SK-N-SH (cell line): ENCODE data around the gene PITPNM3. TPM values are rescaled to one million over a fixed set of nuclear protein-coding genes. Genes with fewer than 3 reads are reported as not detected.

Source experiments
- CTCF ChIA-PET: fragments of 300-600, 350-600 bp; formaldehyde crosslinking; extraction: SDS; loops from one replicate; lab custom pipeline; 2021; lab: Yijun Ruan, JAX
- POLR2A ChIA-PET: fragments of 350-600 bp; sonication (Branson Sonifier 250); formaldehyde crosslinking; extraction: SDS; loops from one replicate; lab custom pipeline; 2020; ENCODE audit warnings: antibody characterized with exemption, inconsistent platforms; lab: Yijun Ruan, JAX
- DNase-seq: peaks from one replicate; pipeline ENCODE4 v3.0.0; 2012
- H2AFZ ChIP-seq: fragments of 200-600 bp; sonication (generic); 2 replicates; pipeline ENCODE4 v1.8.1; 2016; ENCODE audit warnings: antibody characterized with exemption, mild to moderate bottlenecking, low read depth
- H3F3A ChIP-seq: fragments of 200-600 bp; sonication (generic); replicated peaks from 2 replicates; pipeline ENCODE3; 2016; ENCODE audit warnings: antibody characterized with exemption, mild to moderate bottlenecking; ENCODE audit not compliant: insufficient read depth
- H3K27ac ChIP-seq, 2 experiments: fragments of 200-500 bp in 1 of 2; fragments of 200-600 bp in 1 of 2; sonication (Bioruptor generic) in 1 of 2; sonication (generic), shearing (Covaris generic) in 1 of 2; 2 replicates each; pipeline versions ENCODE4 v1.5.1 to v1.6.1; 2014 to 2016; ENCODE audit warnings: low read depth in 2 of 2, inconsistent platforms in 1 of 2, low read length in 1 of 2, mild to moderate bottlenecking in 1 of 2, mixed read lengths in 1 of 2
- H3K27me3 ChIP-seq: fragments of 200-600 bp; sonication (generic), shearing (Covaris generic); 2 replicates; pipeline ENCODE4 v1.6.1; 2016; ENCODE audit warnings: mixed run types; ENCODE audit not compliant: insufficient read depth
- H3K36me3 ChIP-seq, 2 experiments: fragments of 200-500 bp in 1 of 2; fragments of 200-600 bp in 1 of 2; sonication (Bioruptor generic) in 1 of 2; sonication (generic) in 1 of 2; replicated peaks in 1 of 2; 2 replicates each; pipeline versions ENCODE3 to v1.5.1; 2014 to 2016; ENCODE audit warnings: low read length in 1 of 2, mild to moderate bottlenecking in 1 of 2; ENCODE audit not compliant: insufficient read depth in 2 of 2, control insufficient read depth in 1 of 2
- H3K4me1 ChIP-seq, 2 experiments: fragments of 200-500 bp in 1 of 2; fragments of 200-600 bp in 1 of 2; sonication (Bioruptor generic) in 1 of 2; sonication (generic), shearing (Covaris generic) in 1 of 2; 2 replicates each; pipeline versions ENCODE4 v1.5.1 to v1.6.1; 2014 to 2016; ENCODE audit warnings: low read depth in 1 of 2, low read length in 1 of 2, mixed run types in 1 of 2; ENCODE audit not compliant: insufficient read depth in 2 of 2, control insufficient read depth in 1 of 2
- H3K4me2 ChIP-seq: fragments of 200-600 bp; sonication (generic), shearing (Covaris generic); 2 replicates; pipeline ENCODE4 v1.6.1; 2017; ENCODE audit warnings: mixed run types
- H3K4me3 ChIP-seq, 2 experiments: fragments of 200-500 bp in 1 of 2; fragments of 200-600 bp in 1 of 2; sonication (Bioruptor generic) in 1 of 2; sonication (generic), shearing (Covaris generic) in 1 of 2; 2 replicates each; pipeline versions ENCODE4 v1.5.1 to v1.8.1; 2014 to 2016; ENCODE audit warnings: low read depth in 2 of 2, inconsistent platforms in 1 of 2, low read length in 1 of 2, mild to moderate bottlenecking in 1 of 2, mixed read lengths in 1 of 2, moderate library complexity in 1 of 2
- H3K79me2 ChIP-seq: fragments of 200-600 bp; sonication (generic); 2 replicates; pipeline ENCODE4 v1.8.1; 2017; ENCODE audit warnings: mild to moderate bottlenecking; ENCODE audit not compliant: insufficient read depth
- H3K9ac ChIP-seq: fragments of 200-600 bp; sonication (generic); 2 replicates; pipeline ENCODE4 v1.6.1; 2017; ENCODE audit warnings: mixed run types
- H3K9me2 ChIP-seq: fragments of 200-600 bp; sonication (generic); 2 replicates; pipeline ENCODE4 v1.6.1; 2017; ENCODE audit warnings: mixed run types
- H3K9me3 ChIP-seq: fragments of 200-600 bp; sonication (generic); 2 replicates; pipeline ENCODE4 v1.6.1; 2017; ENCODE audit warnings: mixed run types, mild to moderate bottlenecking, moderate library complexity
- H4K20me1 ChIP-seq: fragments of 200-600 bp; sonication (generic); 2 replicates; pipeline ENCODE4 v1.6.1; 2017; ENCODE audit warnings: mild to moderate bottlenecking, mixed run types; ENCODE audit not compliant: insufficient read depth
- ELF1 ChIP-seq: IDR thresholded peaks from 2 replicates; pipeline ENCODE4 v1.4.0; 2012
- EP300 ChIP-seq, 2 experiments: IDR thresholded peaks; 2 replicates each; pipeline versions ENCODE4 v1.4.0 to v1.6.1; 2012; ENCODE audit warnings: borderline replicate concordance in 1 of 2, low read depth in 1 of 2, low read length in 1 of 2
- EZH2phosphoT487 ChIP-seq: fragments of 200-600 bp; sonication (generic); IDR thresholded peaks from 2 replicates; pipeline ENCODE4 v1.6.1; 2017; ENCODE audit warnings: low read depth, mixed run types, mild to moderate bottlenecking, antibody characterized with exemption, moderate library complexity, borderline replicate concordance
- FOXJ3 ChIP-seq: sonication (generic); formaldehyde crosslinking; IDR thresholded peaks from 2 replicates; pipeline ENCODE4 v1.5.1; 2020; ENCODE audit warnings: mild to moderate bottlenecking, missing genetic modification reagents
- FOXM1 ChIP-seq: IDR thresholded peaks from 2 replicates; pipeline ENCODE4 v1.4.0; 2012; ENCODE audit warnings: low read depth, mild to moderate bottlenecking
- GABPA ChIP-seq: IDR thresholded peaks from 2 replicates; pipeline ENCODE4 v1.4.0; 2012; ENCODE audit warnings: low read depth, mild to moderate bottlenecking
- NRF1 ChIP-seq: IDR thresholded peaks from 2 replicates; pipeline ENCODE4 v1.6.1; 2012; ENCODE audit warnings: low read depth, mild to moderate bottlenecking, low read length
- POLR2AphosphoS5 ChIP-seq: IDR thresholded peaks from 2 replicates; pipeline ENCODE4 v1.6.1; 2012; ENCODE audit warnings: low read depth, low read length
- RAD21 ChIP-seq: IDR thresholded peaks from 2 replicates; pipeline ENCODE4 v1.6.1; 2012; ENCODE audit warnings: mild to moderate bottlenecking, low read length
- RCOR1 ChIP-seq: fragments of 150-350 bp; IDR thresholded peaks from 2 replicates; pipeline ENCODE4 v1.6.1; 2017; ENCODE audit warnings: antibody characterized with exemption, low read length
- SIN3A ChIP-seq: IDR thresholded peaks from 2 replicates; pipeline ENCODE4 v1.6.1; 2012; ENCODE audit warnings: low read depth, mild to moderate bottlenecking, low read length, moderate library complexity, borderline replicate concordance
- TCF12 ChIP-seq: IDR thresholded peaks from 2 replicates; pipeline ENCODE4 v1.4.0; 2012
- WGBS: methylation state at CpG from one replicate; pipeline ENCODE4 v1.1.6; 2017; ENCODE audit warnings: low lambda C conversion rate; 5-methylcytosine and 5-hydroxymethylcytosine counted together
- polyA plus RNA-seq, 3 experiments: library from polyadenylated mRNA; depleted of rRNA; stranded (reverse); fragments of >200 nt; gene quantifications; 2 replicates each; pipeline ENCODE4 v1.2.3, GENCODE V29; 2012
- TF ChIP-seq, protein P1 (sequence below): IDR thresholded peaks from 2 replicates; pipeline ENCODE4 v1.4.0; 2012; ENCODE audit warnings: low read depth, borderline replicate concordance
- TF ChIP-seq, protein P2 (sequence below): IDR thresholded peaks from 2 replicates; pipeline ENCODE4 v1.4.0; 2012; ENCODE audit warnings: low read depth
- TF ChIP-seq, protein P3 (sequence below): fragments of 150-350 bp; IDR thresholded peaks from 2 replicates; pipeline ENCODE4 v1.6.1; 2017; ENCODE audit warnings: antibody characterized with exemption, low read length, low read depth, borderline replicate concordance
- TF ChIP-seq, protein P4 (sequence below): IDR thresholded peaks from 2 replicates; pipeline ENCODE4 v1.6.1; 2012; ENCODE audit warnings: mild to moderate bottlenecking, low read depth, low read length, moderate library complexity

Gene PITPNM3
- polyA plus RNA-seq, 1 of the 3 experiments (the other 2 are of a cell fraction), result 0.82 TPM

DNA sequence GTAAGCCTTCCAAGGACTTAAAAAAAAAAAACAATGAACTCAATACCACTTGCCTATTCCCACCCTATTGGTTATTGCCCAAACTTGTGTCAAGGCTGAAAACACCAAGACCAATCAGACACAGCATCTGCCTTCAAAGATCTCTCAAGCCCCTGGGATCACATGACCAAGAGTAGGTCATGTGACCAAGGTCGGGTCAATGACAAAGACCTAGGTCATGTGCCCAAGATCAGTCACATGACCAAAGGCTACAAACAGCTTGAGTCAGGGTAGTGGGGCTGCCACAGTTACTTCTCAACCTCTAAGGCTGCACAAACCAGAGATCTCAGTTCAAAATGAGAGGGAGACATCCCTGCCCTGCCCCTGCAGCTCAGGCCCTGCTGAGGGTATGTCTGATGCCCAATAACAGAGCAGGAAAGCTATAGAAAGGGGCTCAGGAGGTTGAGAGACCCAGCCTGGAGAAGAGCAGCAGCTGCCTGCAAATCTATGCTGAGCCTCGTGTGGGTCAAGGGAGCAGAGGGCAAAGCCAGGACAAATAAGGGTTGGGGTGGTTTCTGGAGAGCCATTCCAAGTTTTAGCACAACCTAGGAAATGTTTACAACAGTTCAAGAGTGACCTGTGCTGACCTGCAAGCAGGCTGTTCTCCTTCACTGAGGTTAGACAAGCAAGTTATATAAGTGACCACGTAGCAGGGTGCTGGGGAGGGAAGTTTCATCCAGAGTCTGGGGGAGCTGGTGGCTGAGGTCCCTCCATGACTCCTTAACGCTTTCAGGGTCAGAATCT lies 63.3 kb downstream of the PITPNM3 start:
- no peaks in the 10 kb centered on the region for H3F3A ChIP-seq
- H3K4me1 ChIP-seq, result peaks cover 5 to 6% of the 10 kb centered on the region in 2 experiments; a peak in 2 of 4 replicates
- TF ChIP-seq, protein P1, sequence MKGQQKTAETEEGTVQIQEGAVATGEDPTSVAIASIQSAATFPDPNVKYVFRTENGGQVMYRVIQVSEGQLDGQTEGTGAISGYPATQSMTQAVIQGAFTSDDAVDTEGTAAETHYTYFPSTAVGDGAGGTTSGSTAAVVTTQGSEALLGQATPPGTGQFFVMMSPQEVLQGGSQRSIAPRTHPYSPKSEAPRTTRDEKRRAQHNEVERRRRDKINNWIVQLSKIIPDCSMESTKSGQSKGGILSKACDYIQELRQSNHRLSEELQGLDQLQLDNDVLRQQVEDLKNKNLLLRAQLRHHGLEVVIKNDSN, result peak; percentile 68; the same call in 1 of the 2 replicates
- no peak for TF ChIP-seq RAD21
- no peak overlapping the region for H2AFZ ChIP-seq
- H3K4me3 ChIP-seq, result no peak overlapping the region
- ChIA-PET POLR2A (no interaction called here), CTCF (no interaction called here)
- no peaks in the 10 kb centered on the region for H3K79me2 ChIP-seq
- no peaks in the 10 kb centered on the region for H3K36me3 ChIP-seq
- H4K20me1 ChIP-seq, result no peaks in the 10 kb centered on the region
- DNase-seq, result no peak
- H3K27me3 ChIP-seq, result no peaks in the 10 kb centered on the region
- H3K9me3 ChIP-seq, result no peaks in the 10 kb centered on the region
- WGBS, result 64% methylated on average over 4 of the region's 4 CpGs
- no peak overlapping the region for H3K4me2 ChIP-seq
- H3K9ac ChIP-seq, result no peak overlapping the region
- H3K27ac ChIP-seq, result no peak overlapping the region
- H3K9me2 ChIP-seq, result no peaks in the 10 kb centered on the region

DNA sequence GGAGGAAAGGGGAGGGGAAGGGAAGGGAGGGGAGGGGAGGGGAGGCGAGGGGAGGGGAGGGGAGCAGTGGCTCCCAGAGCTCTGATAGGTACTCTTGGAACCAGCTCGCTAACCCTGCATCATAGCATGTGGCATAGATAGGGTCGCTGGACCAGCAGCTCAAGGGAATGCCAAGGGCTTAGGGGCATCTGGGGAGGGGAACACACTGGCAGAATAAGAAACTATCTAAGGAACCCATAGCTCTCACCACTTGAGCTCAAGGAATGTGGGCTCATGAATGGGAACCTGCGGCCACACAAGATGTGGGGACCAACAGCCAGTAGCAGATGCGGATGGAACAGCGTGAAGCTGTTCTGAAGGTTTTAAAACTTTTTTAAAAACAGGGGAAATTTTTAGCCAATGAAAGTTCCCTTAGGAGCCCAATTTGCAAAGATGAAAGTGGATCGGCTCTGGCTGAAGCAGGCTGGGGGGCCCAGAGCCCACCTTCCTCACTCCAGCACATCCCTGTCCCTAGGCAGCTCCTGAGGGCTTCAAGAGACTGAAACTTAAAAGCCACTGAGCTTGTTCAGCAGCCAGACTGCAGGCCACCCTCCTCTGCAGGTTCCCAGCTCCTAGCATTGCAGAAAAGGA lies 65.2 kb downstream of the PITPNM3 start:
- ChIA-PET CTCF (interaction anchor here (0.6 to 3.3 kb wide), 2 partner anchors 18 to 166 kb away, joined by 3 to 17 read pairs; no protein-coding TSS in a partner anchor), POLR2A (no interaction called here)
- no peak overlapping the region for H3K27ac ChIP-seq
- no peaks in the 10 kb centered on the region for H4K20me1 ChIP-seq
- H3F3A ChIP-seq, result no peaks in the 10 kb centered on the region
- no peak overlapping the region for H2AFZ ChIP-seq
- H3K79me2 ChIP-seq, result no peaks in the 10 kb centered on the region
- no peak for TF ChIP-seq EZH2phosphoT487
- TF ChIP-seq SIN3A, result no peak
- no peak for TF ChIP-seq NRF1
- no peak for TF ChIP-seq FOXM1
- TF ChIP-seq RCOR1, result no peak
- no peak for TF ChIP-seq ELF1
- no peak for TF ChIP-seq POLR2AphosphoS5
- TF ChIP-seq, protein P2, sequence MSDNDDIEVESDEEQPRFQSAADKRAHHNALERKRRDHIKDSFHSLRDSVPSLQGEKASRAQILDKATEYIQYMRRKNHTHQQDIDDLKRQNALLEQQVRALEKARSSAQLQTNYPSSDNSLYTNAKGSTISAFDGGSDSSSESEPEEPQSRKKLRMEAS, result no peak
- TF ChIP-seq FOXJ3, result no peak
- TF ChIP-seq, protein P3, sequence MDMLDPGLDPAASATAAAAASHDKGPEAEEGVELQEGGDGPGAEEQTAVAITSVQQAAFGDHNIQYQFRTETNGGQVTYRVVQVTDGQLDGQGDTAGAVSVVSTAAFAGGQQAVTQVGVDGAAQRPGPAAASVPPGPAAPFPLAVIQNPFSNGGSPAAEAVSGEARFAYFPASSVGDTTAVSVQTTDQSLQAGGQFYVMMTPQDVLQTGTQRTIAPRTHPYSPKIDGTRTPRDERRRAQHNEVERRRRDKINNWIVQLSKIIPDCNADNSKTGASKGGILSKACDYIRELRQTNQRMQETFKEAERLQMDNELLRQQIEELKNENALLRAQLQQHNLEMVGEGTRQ, result no peak
- TF ChIP-seq EP300 (IDR thresholded peaks at IDR 0.05; ENCODE audit: borderline replicate concordance in 1 of 2, low read depth in 1 of 2, low read length in 1 of 2), result no peak
- TF ChIP-seq GABPA, result no peak
- TF ChIP-seq, protein P4, sequence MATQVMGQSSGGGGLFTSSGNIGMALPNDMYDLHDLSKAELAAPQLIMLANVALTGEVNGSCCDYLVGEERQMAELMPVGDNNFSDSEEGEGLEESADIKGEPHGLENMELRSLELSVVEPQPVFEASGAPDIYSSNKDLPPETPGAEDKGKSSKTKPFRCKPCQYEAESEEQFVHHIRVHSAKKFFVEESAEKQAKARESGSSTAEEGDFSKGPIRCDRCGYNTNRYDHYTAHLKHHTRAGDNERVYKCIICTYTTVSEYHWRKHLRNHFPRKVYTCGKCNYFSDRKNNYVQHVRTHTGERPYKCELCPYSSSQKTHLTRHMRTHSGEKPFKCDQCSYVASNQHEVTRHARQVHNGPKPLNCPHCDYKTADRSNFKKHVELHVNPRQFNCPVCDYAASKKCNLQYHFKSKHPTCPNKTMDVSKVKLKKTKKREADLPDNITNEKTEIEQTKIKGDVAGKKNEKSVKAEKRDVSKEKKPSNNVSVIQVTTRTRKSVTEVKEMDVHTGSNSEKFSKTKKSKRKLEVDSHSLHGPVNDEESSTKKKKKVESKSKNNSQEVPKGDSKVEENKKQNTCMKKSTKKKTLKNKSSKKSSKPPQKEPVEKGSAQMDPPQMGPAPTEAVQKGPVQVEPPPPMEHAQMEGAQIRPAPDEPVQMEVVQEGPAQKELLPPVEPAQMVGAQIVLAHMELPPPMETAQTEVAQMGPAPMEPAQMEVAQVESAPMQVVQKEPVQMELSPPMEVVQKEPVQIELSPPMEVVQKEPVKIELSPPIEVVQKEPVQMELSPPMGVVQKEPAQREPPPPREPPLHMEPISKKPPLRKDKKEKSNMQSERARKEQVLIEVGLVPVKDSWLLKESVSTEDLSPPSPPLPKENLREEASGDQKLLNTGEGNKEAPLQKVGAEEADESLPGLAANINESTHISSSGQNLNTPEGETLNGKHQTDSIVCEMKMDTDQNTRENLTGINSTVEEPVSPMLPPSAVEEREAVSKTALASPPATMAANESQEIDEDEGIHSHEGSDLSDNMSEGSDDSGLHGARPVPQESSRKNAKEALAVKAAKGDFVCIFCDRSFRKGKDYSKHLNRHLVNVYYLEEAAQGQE, result no peak
- TF ChIP-seq TCF12, result no peak
- H3K36me3 ChIP-seq, result no peaks in the 10 kb centered on the region
- no peaks in the 10 kb centered on the region for H3K27me3 ChIP-seq
- no peaks in the 10 kb centered on the region for H3K9me3 ChIP-seq
- WGBS, result 77% methylated on average over 7 of the region's 7 CpGs
- no peak overlapping the region for H3K4me3 ChIP-seq
- peaks cover 0 to 9% of the 10 kb centered on the region in 2 experiments; a peak in 2 of 4 replicates for H3K4me1 ChIP-seq
- no peak for DNase-seq
- H3K9ac ChIP-seq, result no peak overlapping the region
- no peaks in the 10 kb centered on the region for H3K9me2 ChIP-seq
- no peak overlapping the region for H3K4me2 ChIP-seq
